Stimulated activated CD4-positive, alpha-beta T cell treated with anti-CD3 and anti-CD28 coated beads, Interleukin-12 subunit alpha, Interleukin-12 subunit beta, amount 100 ng/mL, for 24 hours (primary cell): Measurements from ENCODE around the gene TACC2.

Experiments
- DNase-seq, 2 experiments: peaks; one replicate each; pipeline ENCODE4 v3.0.0-alpha.2; 2020; ENCODE audit warnings: low read depth in 2 of 2

The TACC2 gene

DNA sequence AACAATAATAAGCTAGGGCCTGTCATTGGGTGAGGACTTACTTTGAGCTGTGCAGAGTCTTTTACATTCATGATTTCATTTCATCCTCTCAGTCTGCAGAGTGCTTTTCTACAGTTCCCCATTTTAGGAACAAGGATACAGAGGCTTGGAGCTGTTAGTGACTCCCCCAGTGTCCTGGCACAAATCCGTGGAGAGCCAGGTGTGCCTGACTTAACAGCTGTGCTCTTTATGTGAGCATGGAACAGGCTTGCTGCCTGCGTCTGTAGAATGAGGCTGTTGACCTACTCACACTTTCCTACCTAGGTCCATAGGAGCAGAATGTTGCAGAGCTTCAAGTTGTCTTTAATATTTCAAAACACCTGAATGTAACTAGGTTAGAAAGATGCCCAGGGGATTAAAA lies 231.8 kb downstream of the TACC2 start:
- DNase-seq = no peak

DNA sequence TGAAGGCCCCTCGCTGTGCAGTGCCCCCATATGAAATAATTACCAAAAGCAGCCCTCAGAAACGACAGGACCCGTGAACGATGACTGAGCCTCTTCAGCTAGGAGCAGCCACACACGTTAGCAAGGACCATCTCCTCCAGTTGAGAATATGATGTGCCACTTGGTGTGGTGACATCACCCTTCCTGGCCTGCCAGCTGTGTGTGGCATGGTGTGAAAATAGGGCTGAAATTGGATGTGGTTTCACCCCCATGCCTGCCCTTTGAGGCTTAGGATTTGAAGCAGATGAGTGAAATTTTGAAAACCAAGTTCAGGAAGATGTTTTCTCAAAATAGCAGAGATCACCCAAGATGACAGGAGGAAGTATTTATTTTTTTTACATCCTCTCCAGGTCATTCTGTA lies 233.0 kb downstream of the TACC2 start:
- DNase-seq = no peak

DNA sequence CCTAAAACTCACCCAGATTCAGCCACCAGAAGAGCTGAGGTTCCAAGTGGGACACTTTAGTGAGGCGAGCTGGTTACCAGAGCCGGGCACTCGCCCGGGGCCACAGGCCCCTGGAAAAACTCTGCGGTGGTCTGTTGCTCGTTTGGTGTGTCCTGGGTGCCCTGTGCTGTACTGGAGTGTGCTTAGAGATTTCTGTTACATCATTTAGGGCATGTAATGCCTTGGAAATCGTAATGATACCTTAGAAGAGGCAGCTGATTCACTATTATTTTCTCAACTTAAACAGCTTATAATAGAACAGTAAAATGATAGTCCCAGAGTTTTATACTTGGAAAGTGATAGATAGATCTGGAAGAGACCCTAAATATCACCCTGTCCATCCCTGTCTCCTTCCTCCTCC lies 233.7 kb downstream of the TACC2 start:
- no peak for DNase-seq

DNA sequence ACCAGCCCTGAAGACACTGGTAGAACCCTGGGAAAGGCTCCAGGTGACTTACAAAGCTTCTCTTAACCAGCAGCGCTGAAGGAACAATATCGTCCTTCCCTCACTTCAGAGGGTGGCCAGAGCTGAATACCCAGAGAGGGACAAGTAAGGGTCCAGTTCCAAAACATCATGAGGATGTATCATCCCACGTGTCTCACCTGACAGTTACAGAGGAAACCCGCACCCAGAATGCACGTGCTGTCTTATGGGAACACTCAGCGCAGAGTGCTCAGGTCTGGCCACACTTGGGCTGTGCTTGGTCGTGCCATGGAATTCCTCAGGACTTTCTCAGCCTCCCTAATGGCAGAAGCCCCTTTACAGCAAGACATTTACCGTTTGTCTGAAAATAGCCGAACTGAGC lies 235.2 kb downstream of the TACC2 start:
- DNase-seq = no peak

DNA sequence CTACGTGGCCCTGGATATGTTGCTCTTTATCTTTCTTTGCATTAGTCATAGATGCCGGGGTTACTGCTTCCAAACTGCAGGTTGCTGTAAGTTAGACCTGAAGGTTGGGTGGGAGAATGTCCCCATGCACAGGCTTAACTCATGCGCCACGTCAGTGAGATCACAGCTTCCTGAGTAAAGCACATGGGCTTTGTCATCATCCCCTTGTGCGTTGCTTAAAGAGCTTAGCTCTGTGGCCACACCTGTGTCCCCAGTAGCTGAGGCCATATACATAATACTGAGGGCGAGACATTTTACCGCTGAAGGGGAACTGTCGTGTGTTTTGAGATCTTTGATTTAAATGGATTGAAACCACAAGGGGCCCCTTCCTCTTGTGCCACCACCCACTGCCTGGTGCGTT lies 236.4 kb downstream of the TACC2 start:
- DNase-seq = no peak

DNA sequence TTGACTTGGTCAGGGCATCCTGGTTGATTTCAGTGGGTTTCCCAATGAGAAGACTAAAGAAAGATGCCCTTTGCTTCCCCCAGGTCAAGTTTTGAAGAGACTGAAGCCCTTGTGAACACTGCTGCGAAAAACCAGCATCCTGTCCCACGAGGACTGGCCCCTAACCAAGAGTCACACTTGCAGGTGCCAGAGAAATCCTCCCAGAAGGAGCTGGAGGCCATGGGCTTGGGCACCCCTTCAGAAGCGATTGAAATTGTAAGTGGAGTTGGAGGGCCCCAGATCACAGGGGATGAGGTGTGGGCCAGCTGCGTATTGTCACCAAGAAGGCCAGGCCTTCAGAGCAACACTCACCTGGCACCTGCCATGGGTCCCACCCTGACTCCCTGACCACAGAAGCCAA lies 238.8 kb downstream of the TACC2 start:
- no peak for DNase-seq

DNA sequence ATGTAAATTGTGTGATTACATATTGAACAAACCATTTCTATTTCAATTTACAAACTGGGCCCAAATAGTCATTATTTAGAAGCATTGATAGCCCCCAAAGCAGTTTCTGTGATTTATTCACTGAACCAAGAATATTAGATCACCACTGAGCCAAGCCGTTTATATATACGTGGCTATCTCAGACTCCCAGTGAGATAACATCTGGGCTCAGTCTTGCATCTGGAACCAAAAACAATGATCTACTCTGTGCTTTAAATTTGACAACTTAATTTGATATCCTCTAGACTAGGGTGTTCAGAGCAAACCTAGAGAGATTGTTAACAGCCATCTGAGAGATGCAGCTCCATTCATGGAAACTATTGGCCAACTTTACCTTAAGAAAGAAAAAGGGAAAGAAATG lies 240.7 kb downstream of the TACC2 start:
- no peak for DNase-seq

DNA sequence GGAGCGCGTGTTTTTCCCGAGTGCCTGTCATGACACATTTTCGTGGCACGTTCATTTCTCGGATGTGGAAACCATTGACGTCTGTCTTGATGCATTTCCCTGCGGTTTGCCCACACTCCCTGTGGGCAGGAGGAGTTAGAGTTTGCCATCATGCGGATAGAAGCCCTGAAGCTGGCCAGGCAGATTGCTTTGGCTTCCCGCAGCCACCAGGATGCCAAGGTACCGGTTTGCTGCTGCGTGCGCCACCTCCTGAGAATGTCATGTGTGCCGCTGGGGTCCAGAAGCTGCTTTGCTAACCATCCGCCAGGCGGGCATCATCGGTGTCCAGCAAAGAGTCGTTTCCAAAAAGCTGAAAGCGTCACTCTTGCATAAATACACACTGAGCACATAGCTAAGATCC lies 241.3 kb downstream of the TACC2 start:
- no peak for DNase-seq

DNA sequence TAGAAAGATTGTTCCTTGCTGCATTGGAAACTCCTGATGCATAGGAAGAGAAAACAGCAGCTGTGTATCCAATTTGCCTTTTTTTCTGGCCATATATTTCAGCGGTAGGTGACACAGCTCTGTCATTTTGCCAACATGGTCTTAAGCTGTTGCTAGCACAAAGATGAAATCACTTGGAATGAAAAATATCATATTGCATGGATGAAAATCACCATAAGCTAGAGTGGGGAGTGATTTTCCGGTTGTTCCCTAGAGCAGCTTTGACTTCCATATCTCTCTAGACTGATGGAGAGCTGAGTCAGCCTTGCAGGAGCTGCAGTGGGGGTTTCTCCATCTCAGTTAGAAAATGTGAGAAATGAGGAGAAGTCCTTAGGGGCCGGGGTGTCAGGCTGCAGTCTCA lies 243.8 kb downstream of the TACC2 start:
- DNase-seq = no peak

DNA sequence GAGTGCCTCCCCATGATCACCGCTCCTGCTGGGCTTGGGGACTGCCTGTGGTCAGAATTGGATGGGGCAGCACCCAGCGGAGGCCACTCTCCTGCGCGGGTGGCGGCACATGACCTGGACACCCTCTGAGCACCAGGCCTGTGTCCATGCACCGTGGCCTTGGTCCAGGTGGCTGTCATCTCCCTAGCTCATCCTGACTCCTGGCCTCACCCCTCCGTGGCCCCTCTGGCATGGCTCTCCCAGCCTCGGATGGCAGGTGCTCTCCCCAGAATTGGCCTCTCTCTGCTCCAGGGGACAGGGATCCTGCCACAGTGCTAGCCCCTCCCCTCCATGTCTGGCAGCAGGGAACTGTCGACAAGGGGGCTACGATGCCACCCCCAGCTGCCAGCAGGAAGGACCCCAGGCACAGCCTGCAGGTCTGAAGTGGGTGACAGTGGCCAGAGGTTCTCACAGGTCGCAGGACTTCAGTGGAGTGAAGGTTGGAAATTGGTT lies 244.9 kb downstream of the TACC2 start:
- no peak for DNase-seq

DNA sequence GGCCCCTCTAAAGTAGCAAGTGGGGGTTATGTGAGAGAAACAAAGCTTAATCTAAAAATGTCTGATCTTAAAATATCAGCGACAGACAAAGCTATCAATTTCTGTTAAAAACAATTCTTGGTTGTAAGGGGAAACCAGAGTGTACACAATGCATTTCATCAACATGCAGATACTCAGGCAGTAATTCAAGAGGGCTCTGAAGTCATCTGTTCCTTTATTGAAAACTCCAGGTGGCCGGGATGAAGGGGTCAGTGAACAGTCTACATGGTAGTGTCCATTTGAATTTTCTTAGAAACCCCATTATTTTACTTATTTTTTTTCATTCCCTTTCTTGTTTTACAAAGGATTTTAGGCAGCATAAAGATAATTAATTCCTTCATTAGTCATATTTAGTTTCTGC lies 245.5 kb downstream of the TACC2 start:
- no peak for DNase-seq

DNA sequence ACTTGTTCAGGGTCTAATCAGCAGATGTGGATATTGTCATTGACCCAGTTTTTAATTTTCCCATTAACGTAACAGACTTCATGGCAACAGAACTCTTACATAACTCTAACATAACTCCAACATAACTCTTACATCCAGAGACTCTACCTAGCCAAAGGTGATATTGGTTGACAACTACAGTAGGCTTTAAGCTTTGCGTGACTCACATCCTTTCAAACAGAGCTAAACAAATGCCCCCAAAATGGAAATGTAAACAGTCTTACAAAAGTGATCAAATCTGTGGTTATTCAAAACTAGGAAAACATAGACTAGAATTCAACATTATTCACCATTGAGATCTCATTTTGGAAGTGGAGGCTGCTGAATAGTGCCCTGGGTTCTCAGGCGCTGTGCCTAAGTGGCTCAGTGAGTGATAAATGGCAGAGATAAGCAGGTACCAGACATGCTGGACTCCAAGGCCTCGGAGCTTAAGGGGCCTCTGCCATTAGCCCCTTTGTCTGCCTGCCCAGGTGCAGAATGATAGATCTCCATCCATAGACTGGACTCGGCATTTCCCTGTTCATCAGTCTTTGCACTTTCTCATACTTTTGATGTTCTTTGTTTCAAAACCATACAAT lies 247.8 kb downstream of the TACC2 start:
- DNase-seq = no peak

DNA sequence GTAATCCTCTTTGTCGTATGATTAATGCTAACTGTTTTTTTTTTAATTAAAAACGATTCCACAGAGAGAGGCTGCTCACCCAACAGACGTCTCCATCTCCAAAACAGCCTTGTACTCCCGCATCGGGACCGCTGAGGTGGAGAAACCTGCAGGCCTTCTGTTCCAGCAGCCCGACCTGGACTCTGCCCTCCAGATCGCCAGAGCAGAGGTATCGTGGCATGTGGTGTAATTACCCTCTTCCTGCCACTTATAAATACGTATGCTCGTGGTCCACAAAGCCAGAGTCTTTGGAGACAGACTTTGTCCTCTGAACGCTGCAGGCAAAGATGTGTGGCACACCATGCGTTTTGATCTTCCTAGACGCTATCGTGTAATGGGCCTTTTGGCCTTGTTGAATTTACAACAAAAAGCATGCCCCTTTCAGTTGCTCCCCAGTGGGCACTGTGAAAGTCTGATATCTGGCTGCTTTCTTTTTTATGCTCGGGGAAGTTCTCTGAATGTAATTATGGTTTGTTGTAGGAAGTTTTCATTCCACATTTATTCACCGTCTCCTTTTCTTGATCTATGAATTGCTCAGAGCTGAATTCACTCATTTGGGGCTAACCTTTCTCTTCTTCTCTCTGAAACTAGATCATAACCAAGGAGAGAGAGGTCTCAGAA lies 248.5 kb downstream of the TACC2 start:
- DNase-seq = no peak

DNA sequence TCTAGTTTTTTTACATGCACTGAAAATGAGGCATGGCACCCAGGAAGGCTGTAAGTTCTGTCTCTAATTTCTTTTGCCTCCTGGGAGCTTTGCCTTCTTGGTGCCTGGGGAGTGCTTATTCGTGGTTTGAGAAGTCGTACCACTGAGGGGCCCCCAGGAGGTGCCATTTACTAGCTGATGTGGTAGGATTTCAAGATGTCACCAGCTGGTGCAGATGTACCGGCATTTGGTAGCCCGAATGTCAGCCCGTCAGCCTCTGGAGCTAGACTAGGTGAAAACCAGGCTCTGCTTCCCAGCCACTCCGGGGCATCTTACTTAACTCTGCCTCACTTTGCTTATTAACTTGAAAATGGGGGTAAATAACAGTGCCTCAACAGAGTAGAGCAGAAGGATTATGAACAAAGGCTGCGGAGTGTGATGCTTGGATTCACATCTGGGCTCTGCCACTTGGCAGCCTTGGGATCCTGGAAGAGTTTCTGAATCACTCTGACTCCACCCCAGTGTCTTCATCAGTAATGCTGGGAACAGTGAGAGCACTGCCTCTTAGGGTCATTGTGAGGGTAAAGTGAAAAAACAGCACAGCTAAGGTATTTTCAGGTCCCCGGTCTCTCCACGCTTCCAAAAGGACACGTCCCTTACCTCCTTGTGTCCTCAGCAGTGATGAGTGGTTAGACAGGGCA lies 250.8 kb downstream of the TACC2 start:
- no peak for DNase-seq

DNA sequence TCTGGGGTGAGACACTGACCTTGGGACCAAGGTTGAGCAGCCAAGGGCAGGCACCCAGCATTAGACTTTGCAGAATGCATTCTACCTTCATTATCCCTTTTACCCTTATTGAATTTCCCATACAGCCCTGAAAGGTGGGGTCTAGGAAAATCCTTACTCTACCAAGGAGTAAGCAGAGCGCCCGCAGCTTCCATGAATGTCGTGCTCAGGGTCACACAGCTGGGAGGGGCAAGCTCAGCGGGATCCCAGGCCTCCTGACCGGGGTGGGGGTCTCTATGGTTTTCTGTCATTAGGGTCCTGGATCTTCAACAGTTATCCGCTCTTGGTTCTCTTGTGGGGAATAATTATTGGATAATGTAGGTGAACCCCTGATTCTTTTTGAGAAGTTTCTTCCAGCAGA lies 251.4 kb downstream of the TACC2 start:
- no peak for DNase-seq

DNA sequence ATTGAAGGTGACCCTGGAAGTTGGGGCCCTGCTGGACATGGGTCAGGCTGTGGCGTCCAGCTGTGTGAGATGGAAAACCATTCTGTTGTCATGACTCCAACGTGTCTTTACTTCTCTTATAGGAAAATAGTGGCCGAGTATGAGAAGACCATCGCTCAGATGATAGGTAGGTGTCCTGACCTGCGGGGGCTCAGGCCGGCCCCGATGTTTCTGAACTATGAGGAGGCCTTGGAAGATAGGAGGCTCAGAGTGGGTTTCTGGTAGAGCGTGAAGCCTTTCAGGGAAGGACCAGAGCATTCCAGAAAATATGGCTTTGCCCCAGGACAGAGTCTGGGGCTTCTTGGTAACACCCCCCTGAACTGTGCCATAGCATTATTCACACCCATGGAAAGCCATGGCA lies 252.9 kb downstream of the TACC2 start:
- no peak for DNase-seq

DNA sequence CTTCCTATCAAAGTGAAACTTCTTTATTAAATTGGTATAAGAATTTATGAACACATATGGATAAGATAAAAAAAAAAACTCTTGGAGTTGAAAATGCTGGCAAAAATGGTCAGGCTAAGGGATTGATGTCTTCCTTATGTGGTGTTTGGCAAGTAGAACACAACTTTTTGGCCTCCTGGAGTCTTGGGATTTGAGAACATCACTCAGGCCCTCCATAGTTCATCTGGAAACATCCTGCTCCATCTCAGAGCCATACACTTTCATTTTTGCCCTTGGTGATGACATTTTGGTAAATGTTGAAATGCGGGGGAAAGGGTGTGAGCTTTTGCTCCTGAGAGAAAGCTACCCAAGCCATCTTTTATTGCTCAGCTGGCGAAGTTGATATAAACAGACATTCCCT lies 254.6 kb downstream of the TACC2 start:
- no peak for DNase-seq

DNA sequence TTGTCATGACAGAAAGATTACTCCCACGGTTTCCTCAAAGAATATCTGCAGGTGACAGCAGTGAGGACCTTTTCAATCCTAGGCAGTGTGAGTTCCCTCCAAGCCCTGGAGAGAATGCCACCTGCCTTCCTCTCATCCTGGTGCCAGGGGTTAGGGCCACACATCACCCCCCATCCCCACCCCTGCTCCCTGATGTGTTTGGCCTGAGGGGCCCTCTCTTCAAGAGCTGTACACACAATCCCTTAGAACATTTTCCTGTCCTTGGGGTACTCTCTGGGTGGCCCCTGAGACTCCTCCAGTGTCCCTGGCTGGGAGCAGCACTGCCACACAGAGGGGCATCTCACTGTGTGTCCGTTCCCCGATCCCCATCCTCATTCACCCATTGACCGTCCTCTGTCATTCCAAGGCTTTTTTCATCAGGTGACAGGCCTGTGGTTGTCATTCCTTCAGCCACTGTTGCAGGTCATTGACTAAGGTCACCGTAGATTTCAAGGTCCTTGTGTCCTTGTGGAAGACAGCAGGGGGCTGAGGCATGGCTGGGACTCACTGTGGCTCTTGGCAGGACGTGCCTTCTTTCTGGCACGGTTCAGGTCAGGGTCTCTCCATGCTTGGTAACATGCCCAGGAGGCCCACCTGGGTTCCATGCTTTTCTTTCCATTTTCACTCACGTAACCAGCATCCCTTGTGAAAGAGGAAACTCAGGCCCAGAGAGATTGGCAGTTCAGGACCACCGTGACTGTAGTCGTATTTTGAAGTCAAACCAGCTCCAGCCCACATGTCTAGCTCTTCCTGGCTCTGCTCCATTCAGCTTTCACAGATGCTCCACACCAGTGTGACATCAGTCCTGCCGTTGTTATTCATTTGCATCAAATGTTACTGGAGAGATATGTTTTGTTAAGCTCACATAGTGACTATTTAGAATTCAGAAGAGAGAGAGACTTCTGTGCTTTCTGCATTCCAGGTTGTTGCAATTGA lies 255.3 kb downstream of the TACC2 start:
- DNase-seq = no peak

DNA sequence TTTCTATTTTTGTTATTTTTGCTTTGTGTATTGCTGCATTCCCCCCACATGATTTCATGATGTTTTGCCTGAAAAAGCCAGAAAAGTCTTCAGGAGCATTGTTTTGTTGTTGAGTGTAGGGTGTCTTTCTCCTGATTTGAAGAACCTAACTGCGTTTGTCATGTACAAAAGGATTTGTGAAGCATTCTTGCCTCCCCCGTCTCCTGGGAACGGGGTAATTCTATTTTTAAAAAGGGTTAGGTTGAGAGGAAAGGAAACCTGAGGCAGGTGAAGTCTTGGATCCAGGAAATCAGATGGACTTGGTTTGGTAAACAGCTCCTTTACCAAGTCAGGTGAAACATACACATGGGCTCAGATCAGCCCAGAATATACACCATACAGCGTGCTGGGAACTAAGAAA lies 256.2 kb downstream of the TACC2 start:
- no peak for DNase-seq

DNA sequence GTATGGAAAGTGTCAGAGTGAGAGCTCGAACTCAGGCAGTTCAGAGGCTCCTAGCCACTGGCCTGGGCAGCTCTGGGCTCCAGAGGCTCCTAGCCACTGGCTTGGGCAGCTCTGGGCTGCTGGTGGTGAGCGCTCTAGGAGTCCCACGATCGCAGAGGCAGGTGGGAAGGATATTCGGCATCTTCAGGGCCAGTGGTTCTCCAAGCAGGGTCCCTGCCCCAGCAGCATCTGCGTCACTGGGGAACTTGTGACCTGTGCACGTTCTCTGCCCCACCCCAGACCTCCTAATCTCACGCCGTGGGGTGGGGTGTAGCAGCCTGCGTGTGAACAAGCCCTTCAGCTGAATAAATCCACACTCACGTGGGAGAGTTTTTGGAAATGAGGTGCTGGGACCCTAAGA lies 256.9 kb downstream of the TACC2 start:
- no peak for DNase-seq

DNA sequence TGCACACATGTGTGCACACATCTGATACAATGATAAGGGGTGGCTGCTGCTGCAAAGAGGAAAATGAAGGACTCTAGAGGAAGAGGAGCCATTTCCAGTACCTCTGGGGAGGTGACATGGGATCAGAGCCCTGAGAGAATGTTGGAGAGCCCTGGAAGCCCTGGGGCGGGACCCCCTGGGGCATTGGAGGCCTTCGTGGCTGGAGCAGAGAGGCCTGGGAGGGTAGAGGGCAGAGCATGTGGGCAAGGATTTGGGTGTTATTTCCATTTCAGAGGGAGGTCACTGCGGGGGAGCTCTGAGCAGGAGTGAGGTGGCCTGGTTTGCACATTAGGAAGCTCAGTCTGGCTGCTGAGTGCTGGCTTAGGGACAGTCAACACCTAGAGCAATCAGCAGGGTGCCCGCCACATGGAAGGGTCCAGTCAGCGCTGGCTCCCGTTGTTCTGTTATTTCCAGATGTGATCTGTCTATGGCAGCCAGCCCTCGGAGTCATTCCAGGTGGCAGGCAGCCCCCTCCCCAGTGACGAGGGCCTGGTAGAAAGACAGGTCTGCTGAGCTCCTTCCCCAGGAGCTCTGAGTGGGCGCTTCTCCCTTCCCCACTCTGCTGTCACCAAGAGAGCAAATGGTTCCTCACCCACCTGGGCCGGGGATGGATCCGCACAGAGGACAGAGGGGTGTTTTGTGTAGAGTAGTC lies 258.0 kb downstream of the TACC2 start:
- no peak for DNase-seq
